HG02970 (cell line): ENCODE results near the gene FBXL7.

Source experiments
- ATAC-seq: cut with Tn5 transposase; IDR thresholded peaks from one replicate; pipeline ENCODE4 v1.9.1; 2021; ENCODE audit warnings: mild to moderate bottlenecking, moderate library complexity, moderate number of reproducible peaks; ENCODE audit not compliant: unreplicated experiment, low FRiP score

FBXL7 gene

GRCh38 chr5:15645381-15646160 is 145.6 kb downstream of the FBXL7 start:
- no peak for ATAC-seq

GRCh38 chr5:15646371-15646770 is 146.4 kb downstream of the FBXL7 start:
- no peak for ATAC-seq

- no peak for ATAC-seq
Observed at GRCh38 chr5:15647251-15647650, 147.3 kb downstream of the FBXL7 start.

- no peak for ATAC-seq
Observed at GRCh38 chr5:15650266-15650665, 150.3 kb downstream of the FBXL7 start.

- no peak for ATAC-seq
Observed at GRCh38 chr5:15654779-15655178, 154.8 kb downstream of the FBXL7 start.

GRCh38 chr5:15655683-15656082 is 155.7 kb downstream of the FBXL7 start:
- no peak for ATAC-seq

- no peak for ATAC-seq
Observed at GRCh38 chr5:15664961-15665360, 165.0 kb downstream of the FBXL7 start.

- ATAC-seq: no peak
Observed at GRCh38 chr5:15669826-15670225, 169.8 kb downstream of the FBXL7 start.

- no peak for ATAC-seq
Observed at GRCh38 chr5:15674716-15675115, 174.7 kb downstream of the FBXL7 start.

- ATAC-seq: no peak
Observed at GRCh38 chr5:15676591-15676990, 176.6 kb downstream of the FBXL7 start.

GRCh38 chr5:15679161-15679560 is 179.2 kb downstream of the FBXL7 start:
- no peak for ATAC-seq

GRCh38 chr5:15680455-15680854 is 180.5 kb downstream of the FBXL7 start:
- no peak for ATAC-seq

- no peak for ATAC-seq
Observed at GRCh38 chr5:15682122-15682521, 182.1 kb downstream of the FBXL7 start.

GRCh38 chr5:15682566-15682965 is 182.6 kb downstream of the FBXL7 start:
- no peak for ATAC-seq

- ATAC-seq: no peak
Observed at GRCh38 chr5:15683332-15683731, 183.4 kb downstream of the FBXL7 start.

- ATAC-seq: no peak
Observed at GRCh38 chr5:15687401-15687800, 187.4 kb downstream of the FBXL7 start.

- no peak for ATAC-seq
Observed at GRCh38 chr5:15689836-15690235, 189.9 kb downstream of the FBXL7 start.

GRCh38 chr5:15690611-15691010 is 190.6 kb downstream of the FBXL7 start:
- ATAC-seq: no peak

- no peak for ATAC-seq
Observed at GRCh38 chr5:15691521-15691920, 191.5 kb downstream of the FBXL7 start.

- ATAC-seq: no peak
Observed at GRCh38 chr5:15692706-15693381, 192.9 kb downstream of the FBXL7 start.

- no peak for ATAC-seq
Observed at GRCh38 chr5:15693382-15693728, 193.4 kb downstream of the FBXL7 start.

GRCh38 chr5:15693933-15694332 is 194.0 kb downstream of the FBXL7 start:
- ATAC-seq: no peak
